ENCODE results near the gene ACSF2. TPM values are rescaled to one million over a fixed set of nuclear protein-coding genes. Genes with fewer than 3 reads are reported as not detected.
A peak's percentile ranks its signal among the peaks of the same experiment; 100 is the strongest.

ACSF2 gene
- total and polyA plus RNA-seq, 2 of the 13 experiments (the other 11 are each of a cell fraction or from before 2014, with no cell fraction given) = 87.3 to 109 TPM

DNA sequence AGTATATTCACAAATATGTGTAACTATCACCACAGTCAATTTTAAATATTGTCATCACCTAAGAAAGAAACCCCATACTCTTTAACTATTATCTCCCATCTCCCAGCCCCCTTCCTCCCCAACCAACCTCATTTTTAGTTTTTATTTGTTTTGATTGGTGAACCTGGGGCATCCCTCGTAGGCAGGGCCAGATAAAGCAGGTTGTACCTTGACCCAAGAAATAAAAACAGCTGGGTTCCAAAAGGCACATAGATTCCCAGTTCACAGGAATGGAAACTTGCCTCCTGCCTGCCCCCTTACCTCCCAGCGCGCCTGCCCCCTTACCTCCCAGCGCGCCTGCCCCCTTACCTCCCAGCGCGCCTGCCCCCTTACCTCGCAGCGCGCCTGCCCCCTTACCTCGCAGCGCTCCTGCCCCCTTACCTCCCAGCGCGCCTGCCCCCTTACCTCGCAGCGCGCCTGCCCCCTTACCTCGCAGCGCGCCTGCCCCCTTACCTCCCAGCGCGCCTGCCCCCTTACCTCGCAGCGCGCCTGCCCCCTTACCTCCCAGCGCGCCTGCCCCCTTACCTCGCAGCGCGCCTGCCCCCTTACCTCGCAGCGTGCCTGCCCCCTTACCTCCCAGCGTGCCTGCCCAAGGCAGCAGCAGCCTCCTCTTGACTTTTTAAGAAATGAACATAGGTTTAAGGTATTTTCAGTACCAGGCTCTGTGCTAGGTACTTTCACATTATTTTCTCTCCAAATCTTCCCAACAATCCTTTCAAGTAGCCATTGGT lies 49.9 kb downstream of the ACSF2 start (continued):
- TF ChIP-seq, protein P1, sequence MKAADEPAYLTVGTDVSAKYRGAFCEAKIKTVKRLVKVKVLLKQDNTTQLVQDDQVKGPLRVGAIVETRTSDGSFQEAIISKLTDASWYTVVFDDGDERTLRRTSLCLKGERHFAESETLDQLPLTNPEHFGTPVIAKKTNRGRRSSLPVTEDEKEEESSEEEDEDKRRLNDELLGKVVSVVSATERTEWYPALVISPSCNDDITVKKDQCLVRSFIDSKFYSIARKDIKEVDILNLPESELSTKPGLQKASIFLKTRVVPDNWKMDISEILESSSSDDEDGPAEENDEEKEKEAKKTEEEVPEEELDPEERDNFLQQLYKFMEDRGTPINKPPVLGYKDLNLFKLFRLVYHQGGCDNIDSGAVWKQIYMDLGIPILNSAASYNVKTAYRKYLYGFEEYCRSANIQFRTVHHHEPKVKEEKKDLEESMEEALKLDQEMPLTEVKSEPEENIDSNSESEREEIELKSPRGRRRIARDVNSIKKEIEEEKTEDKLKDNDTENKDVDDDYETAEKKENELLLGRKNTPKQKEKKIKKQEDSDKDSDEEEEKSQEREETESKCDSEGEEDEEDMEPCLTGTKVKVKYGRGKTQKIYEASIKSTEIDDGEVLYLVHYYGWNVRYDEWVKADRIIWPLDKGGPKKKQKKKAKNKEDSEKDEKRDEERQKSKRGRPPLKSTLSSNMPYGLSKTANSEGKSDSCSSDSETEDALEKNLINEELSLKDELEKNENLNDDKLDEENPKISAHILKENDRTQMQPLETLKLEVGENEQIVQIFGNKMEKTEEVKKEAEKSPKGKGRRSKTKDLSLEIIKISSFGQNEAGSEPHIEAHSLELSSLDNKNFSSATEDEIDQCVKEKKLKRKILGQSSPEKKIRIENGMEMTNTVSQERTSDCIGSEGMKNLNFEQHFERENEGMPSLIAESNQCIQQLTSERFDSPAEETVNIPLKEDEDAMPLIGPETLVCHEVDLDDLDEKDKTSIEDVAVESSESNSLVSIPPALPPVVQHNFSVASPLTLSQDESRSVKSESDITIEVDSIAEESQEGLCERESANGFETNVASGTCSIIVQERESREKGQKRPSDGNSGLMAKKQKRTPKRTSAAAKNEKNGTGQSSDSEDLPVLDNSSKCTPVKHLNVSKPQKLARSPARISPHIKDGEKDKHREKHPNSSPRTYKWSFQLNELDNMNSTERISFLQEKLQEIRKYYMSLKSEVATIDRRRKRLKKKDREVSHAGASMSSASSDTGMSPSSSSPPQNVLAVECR (CRISPR knock-in tag; IDR thresholded peaks at IDR 0.05; ENCODE audit: borderline replicate concordance) = peak; percentile 12; the same call in 1 of the 2 replicates
- TF ChIP-seq, protein P2, sequence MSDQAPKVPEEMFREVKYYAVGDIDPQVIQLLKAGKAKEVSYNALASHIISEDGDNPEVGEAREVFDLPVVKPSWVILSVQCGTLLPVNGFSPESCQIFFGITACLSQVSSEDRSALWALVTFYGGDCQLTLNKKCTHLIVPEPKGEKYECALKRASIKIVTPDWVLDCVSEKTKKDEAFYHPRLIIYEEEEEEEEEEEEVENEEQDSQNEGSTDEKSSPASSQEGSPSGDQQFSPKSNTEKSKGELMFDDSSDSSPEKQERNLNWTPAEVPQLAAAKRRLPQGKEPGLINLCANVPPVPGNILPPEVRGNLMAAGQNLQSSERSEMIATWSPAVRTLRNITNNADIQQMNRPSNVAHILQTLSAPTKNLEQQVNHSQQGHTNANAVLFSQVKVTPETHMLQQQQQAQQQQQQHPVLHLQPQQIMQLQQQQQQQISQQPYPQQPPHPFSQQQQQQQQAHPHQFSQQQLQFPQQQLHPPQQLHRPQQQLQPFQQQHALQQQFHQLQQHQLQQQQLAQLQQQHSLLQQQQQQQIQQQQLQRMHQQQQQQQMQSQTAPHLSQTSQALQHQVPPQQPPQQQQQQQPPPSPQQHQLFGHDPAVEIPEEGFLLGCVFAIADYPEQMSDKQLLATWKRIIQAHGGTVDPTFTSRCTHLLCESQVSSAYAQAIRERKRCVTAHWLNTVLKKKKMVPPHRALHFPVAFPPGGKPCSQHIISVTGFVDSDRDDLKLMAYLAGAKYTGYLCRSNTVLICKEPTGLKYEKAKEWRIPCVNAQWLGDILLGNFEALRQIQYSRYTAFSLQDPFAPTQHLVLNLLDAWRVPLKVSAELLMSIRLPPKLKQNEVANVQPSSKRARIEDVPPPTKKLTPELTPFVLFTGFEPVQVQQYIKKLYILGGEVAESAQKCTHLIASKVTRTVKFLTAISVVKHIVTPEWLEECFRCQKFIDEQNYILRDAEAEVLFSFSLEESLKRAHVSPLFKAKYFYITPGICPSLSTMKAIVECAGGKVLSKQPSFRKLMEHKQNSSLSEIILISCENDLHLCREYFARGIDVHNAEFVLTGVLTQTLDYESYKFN (CRISPR knock-in tag; conservative IDR thresholded peaks at IDR 0.05) = peak; percentile 15
- TF ChIP-seq, protein P3, sequence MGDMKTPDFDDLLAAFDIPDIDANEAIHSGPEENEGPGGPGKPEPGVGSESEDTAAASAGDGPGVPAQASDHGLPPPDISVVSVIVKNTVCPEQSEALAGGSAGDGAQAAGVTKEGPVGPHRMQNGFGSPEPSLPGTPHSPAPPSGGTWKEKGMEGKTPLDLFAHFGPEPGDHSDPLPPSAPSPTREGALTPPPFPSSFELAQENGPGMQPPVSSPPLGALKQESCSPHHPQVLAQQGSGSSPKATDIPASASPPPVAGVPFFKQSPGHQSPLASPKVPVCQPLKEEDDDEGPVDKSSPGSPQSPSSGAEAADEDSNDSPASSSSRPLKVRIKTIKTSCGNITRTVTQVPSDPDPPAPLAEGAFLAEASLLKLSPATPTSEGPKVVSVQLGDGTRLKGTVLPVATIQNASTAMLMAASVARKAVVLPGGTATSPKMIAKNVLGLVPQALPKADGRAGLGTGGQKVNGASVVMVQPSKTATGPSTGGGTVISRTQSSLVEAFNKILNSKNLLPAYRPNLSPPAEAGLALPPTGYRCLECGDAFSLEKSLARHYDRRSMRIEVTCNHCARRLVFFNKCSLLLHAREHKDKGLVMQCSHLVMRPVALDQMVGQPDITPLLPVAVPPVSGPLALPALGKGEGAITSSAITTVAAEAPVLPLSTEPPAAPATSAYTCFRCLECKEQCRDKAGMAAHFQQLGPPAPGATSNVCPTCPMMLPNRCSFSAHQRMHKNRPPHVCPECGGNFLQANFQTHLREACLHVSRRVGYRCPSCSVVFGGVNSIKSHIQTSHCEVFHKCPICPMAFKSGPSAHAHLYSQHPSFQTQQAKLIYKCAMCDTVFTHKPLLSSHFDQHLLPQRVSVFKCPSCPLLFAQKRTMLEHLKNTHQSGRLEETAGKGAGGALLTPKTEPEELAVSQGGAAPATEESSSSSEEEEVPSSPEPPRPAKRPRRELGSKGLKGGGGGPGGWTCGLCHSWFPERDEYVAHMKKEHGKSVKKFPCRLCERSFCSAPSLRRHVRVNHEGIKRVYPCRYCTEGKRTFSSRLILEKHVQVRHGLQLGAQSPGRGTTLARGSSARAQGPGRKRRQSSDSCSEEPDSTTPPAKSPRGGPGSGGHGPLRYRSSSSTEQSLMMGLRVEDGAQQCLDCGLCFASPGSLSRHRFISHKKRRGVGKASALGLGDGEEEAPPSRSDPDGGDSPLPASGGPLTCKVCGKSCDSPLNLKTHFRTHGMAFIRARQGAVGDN (CRISPR knock-in tag; IDR thresholded peaks at IDR 0.05) = peak; percentile 49
- 0 out of 2 replicates have a peak, but pooled peaks have one; percentile 54 for TF ChIP-seq MTA1 (CRISPR knock-in tag; IDR thresholded peaks at IDR 0.05; ENCODE audit: borderline replicate concordance)

Data from HepG2 (cell line).